Measurements from ENCODE around the gene LRIG3. TPM values are rescaled to one million over a fixed set of nuclear protein-coding genes. Genes with fewer than 3 reads are reported as not detected.

Gene LRIG3
- total RNA-seq, 2 donors from 2014 or later = 78.4 to 79.9 TPM

DNA sequence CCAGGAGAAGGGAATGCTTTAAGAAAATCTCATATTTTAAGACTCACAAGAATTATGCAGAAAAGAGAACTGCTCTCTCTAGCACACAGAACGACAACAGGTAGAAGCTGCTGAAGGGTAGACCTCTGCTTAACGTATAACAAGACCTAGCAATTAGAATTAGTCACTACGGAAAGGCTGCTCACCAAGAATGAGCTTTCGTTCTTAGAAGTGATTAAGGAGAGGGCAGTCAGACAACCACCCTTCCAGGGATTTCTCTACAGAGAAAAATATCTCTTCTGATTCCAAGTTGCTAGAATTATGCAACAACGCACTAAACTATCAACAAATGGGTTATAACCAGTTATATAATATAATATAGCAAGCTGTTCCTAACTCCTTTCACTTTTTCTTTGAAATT lies 18.6 kb downstream of the LRIG3 start:
- intact Hi-C loops (cut with DNase I) = no loop called here
- TF ChIP-seq, protein P1, sequence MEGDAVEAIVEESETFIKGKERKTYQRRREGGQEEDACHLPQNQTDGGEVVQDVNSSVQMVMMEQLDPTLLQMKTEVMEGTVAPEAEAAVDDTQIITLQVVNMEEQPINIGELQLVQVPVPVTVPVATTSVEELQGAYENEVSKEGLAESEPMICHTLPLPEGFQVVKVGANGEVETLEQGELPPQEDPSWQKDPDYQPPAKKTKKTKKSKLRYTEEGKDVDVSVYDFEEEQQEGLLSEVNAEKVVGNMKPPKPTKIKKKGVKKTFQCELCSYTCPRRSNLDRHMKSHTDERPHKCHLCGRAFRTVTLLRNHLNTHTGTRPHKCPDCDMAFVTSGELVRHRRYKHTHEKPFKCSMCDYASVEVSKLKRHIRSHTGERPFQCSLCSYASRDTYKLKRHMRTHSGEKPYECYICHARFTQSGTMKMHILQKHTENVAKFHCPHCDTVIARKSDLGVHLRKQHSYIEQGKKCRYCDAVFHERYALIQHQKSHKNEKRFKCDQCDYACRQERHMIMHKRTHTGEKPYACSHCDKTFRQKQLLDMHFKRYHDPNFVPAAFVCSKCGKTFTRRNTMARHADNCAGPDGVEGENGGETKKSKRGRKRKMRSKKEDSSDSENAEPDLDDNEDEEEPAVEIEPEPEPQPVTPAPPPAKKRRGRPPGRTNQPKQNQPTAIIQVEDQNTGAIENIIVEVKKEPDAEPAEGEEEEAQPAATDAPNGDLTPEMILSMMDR (IDR thresholded peaks at IDR 0.05) = no peak
- no peak overlapping the region for H3K27ac ChIP-seq
- no peaks in the 10 kb centered on the region for H3K27me3 ChIP-seq
- no peak overlapping the region for H3K9ac ChIP-seq (ENCODE audit: low read depth in 2 of 2, low read length in 2 of 2)
- no peaks in the 10 kb centered on the region for H3K4me1 ChIP-seq
- no peaks in the 10 kb centered on the region for H3K36me3 ChIP-seq
- no peak for DNase-seq
- no peaks in the 10 kb centered on the region for H3K9me3 ChIP-seq
- H3K4me3 ChIP-seq = no peak overlapping the region

DNA sequence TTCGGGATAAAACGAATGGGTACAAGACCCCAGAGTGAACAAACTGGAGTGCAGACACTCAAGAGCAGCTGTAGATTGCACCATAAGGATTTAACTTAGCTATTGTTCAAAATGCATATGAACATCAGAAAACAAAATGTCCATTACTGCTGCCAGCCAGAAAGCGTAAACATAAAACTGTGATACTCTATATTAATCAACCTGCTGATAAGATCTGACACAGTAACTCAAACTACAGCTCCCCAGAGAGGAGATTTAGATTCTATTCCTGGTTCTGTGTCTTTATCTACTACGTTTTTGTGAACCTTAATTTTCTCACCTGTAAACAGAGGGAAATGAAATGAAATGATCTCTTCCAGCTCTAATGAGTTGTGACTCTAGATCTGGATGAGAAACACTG lies 22.3 kb downstream of the LRIG3 start:
- no peaks in the 10 kb centered on the region for H3K27me3 ChIP-seq
- intact Hi-C loops (cut with DNase I) = no loop called here
- no peak overlapping the region for H3K4me3 ChIP-seq
- no peak overlapping the region for H3K9ac ChIP-seq (ENCODE audit: low read depth in 2 of 2, low read length in 2 of 2)
- no peaks in the 10 kb centered on the region for H3K36me3 ChIP-seq
- no peak overlapping the region for H3K27ac ChIP-seq
- H3K4me1 ChIP-seq = no peaks in the 10 kb centered on the region
- TF ChIP-seq, protein P1 (IDR thresholded peaks at IDR 0.05) = no peak
- no peak for DNase-seq
- H3K9me3 ChIP-seq = no peaks in the 10 kb centered on the region

DNA sequence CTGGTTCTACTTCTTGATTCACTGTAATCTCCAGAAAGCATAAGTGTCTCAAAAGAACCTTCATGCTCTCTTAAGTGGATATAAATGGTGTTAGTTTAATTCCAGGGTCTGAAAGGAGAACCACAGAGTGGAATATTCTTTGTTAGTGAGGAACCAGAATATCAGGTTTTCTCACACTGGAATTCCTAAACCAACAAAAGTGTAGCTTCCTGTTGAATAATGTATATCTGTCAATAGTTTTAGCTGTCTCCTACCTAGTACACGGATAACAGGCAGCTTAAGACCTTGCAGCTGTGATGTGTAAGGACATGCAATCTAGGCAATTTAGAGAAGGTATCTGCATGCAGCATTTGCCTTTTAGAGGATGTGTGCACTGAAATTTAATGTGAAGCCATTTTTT lies 24.0 kb downstream of the LRIG3 start:
- Histone ChIP-seq H3K4me3 (no peak overlapping the region), H3K9ac (ENCODE audit: low read depth in 2 of 2, low read length in 2 of 2) (no peak overlapping the region), H3K4me1 (no peaks in the 10 kb centered on the region), H3K36me3 (no peaks in the 10 kb centered on the region), H3K9me3 (no peaks in the 10 kb centered on the region), H3K27ac (no peak overlapping the region), H3K27me3 (no peaks in the 10 kb centered on the region)
- DNase-seq = no peak
- TF ChIP-seq, protein P1 (IDR thresholded peaks at IDR 0.05) = no peak
- intact Hi-C loops (cut with DNase I) = no loop called here

DNA sequence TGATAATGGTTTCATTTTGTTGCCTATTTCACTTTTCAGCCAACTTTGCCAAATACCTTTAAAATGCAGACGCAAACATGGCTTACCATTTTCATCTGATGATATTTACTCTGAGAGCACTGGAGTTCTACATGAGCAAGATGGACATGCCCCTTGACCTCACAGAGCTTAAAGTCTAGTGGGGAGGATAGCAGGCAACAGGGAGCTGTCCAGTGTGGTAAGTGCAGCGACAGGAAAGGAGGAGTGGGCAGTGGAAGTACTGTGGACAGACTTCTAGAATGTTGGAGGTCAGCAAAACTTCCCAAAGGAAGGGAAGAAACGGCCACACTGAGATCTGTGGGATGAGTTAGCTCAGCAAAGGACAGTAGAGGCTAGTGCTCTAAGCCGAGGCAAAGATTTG lies 25.3 kb downstream of the LRIG3 start:
- H3K4me3 ChIP-seq = no peak overlapping the region
- H3K27me3 ChIP-seq = no peaks in the 10 kb centered on the region
- no peaks in the 10 kb centered on the region for H3K4me1 ChIP-seq
- no peak overlapping the region for H3K9ac ChIP-seq (ENCODE audit: low read depth in 2 of 2, low read length in 2 of 2)
- no peaks in the 10 kb centered on the region for H3K36me3 ChIP-seq
- TF ChIP-seq, protein P1 (IDR thresholded peaks at IDR 0.05) = no peak
- no peak for DNase-seq
- intact Hi-C loops (cut with DNase I) = no loop called here
- no peaks in the 10 kb centered on the region for H3K9me3 ChIP-seq
- H3K27ac ChIP-seq = no peak overlapping the region

DNA sequence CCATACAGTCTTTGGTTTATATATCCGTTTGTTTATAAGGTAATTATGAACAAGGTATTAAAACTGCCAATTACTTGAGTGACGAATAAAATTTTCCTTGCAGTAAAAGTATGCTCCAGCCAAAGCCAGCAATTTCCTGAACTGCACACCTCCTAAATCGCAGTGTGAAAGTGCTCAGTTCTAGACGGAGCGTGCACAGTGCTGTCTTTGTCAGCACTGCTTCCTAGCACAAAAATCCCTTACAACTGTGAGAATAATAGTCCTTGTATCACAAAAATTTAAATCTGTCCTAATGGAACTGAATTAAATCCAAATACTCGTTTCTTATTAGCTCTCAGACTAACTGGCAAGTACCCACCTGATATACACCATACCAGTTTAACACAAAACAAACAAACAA lies 26.3 kb downstream of the LRIG3 start:
- Histone ChIP-seq H3K4me1 (no peaks in the 10 kb centered on the region), H3K36me3 (no peaks in the 10 kb centered on the region), H3K27ac (no peak overlapping the region), H3K9me3 (no peaks in the 10 kb centered on the region), H3K4me3 (no peak overlapping the region), H3K27me3 (no peaks in the 10 kb centered on the region), H3K9ac (ENCODE audit: low read depth in 2 of 2, low read length in 2 of 2) (no peak overlapping the region)
- TF ChIP-seq, protein P1 (IDR thresholded peaks at IDR 0.05) = no peak
- no peak for DNase-seq
- intact Hi-C loops (cut with DNase I) = no loop called here

DNA sequence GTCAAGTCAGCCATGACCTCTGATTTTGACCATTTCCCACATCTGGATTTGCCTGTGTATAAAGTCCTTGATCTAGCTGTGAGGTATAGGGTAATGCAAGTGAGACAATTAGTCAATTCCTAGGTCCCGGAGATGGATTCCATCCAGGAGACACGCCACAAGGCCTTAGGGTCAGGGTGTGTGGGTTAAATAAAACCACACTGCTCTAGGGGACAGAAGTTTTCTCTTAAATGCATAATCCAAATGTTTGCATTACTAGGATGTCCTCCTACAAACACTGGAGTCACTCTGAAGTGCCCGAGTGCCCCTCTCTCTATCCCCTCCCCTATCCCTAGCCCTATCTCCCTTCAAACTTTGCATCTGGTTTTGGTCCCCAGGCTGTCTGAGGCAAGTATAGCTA lies 26.8 kb downstream of the LRIG3 start:
- TF ChIP-seq, protein P1 (IDR thresholded peaks at IDR 0.05) = no peak
- Histone ChIP-seq H3K27ac (no peak overlapping the region), H3K9ac (ENCODE audit: low read depth in 2 of 2, low read length in 2 of 2) (no peak overlapping the region), H3K4me1 (no peaks in the 10 kb centered on the region), H3K9me3 (no peaks in the 10 kb centered on the region), H3K4me3 (no peak overlapping the region), H3K27me3 (no peaks in the 10 kb centered on the region), H3K36me3 (peaks cover 4% of the 10 kb centered on the region)
- intact Hi-C loops (cut with DNase I) = no loop called here
- no peak for DNase-seq

Data from colonic mucosa (tissue), 4 donors.